Activated CD4-positive, CD25-positive, alpha-beta regulatory T cell treated with anti-CD3 and anti-CD28 coated beads, Interleukin-2, amount 50 U/mL, for 72 hours (primary cell): ENCODE results near the gene SP110.
A peak's percentile ranks its signal among the peaks of the same experiment; 100 is the strongest.

Experiments
- DNase-seq: peaks from one replicate; pipeline ENCODE4 v3.0.0; 2021

The SP110 gene

GRCh38 chr2:230164139-230164538 lies 55.6 kb downstream of the SP110 start:
- DNase-seq, result no peak

- DNase-seq, result no peak
Measured at GRCh38 chr2:230162981-230163380, 56.8 kb downstream of the SP110 start.

- no peak for DNase-seq
Measured at GRCh38 chr2:230161184-230161583, 58.6 kb downstream of the SP110 start.

- peak; percentile 67 for DNase-seq
Measured at GRCh38 chr2:230160112-230160660, 59.6 kb downstream of the SP110 start.

GRCh38 chr2:230158468-230158867 lies 61.3 kb downstream of the SP110 start:
- DNase-seq, result no peak

GRCh38 chr2:230156782-230157699 lies 62.7 kb downstream of the SP110 start:
- DNase-seq, result no peak

- DNase-seq, result no peak
Measured at GRCh38 chr2:230155359-230155758, 64.4 kb downstream of the SP110 start.

GRCh38 chr2:230153390-230153976 lies 66.3 kb downstream of the SP110 start:
- DNase-seq, result no peak

GRCh38 chr2:230152334-230152733 lies 67.5 kb downstream of the SP110 start:
- no peak for DNase-seq

- DNase-seq, result no peak
Measured at GRCh38 chr2:230144355-230144754, 75.4 kb downstream of the SP110 start.

- no peak for DNase-seq
Measured at GRCh38 chr2:230140667-230141066, 79.1 kb downstream of the SP110 start.

GRCh38 chr2:230137902-230138539 lies 81.8 kb downstream of the SP110 start:
- no peak for DNase-seq

GRCh38 chr2:230135130-230135525 lies 84.7 kb downstream of the SP110 start:
- DNase-seq, result no peak

GRCh38 chr2:230134496-230135129 lies 85.2 kb downstream of the SP110 start:
- DNase-seq, result no peak

GRCh38 chr2:230131366-230131765 lies 88.4 kb downstream of the SP110 start:
- DNase-seq, result no peak

GRCh38 chr2:230130668-230131364 lies 89.0 kb downstream of the SP110 start:
- no peak for DNase-seq

GRCh38 chr2:230129343-230129742 lies 90.4 kb downstream of the SP110 start:
- DNase-seq, result no peak

GRCh38 chr2:230128623-230129342 lies 91.0 kb downstream of the SP110 start:
- no peak for DNase-seq

GRCh38 chr2:230127195-230127594 lies 92.6 kb downstream of the SP110 start:
- no peak for DNase-seq

GRCh38 chr2:230124757-230125431 lies 94.9 kb downstream of the SP110 start:
- DNase-seq, result no peak

GRCh38 chr2:230124235-230124634 lies 95.5 kb downstream of the SP110 start:
- DNase-seq, result no peak
